Spleen (tissue), 11 donors: ENCODE results near the gene TGM1. TPM values are rescaled to one million over a fixed set of nuclear protein-coding genes. Genes with fewer than 3 reads are reported as not detected.
A peak's percentile ranks its signal among the peaks of the same experiment; 100 is the strongest.

Experiments
- DNase-seq: peaks from one replicate; pipeline ENCODE4 v3.0.0-alpha.2; 2020
- H3K27ac ChIP-seq, 8 donors: fragments of 200-600 bp; sonication (generic) in 7 of 8; 1 replicate in 4 of 8; 2 replicates in 4 of 8; pipeline versions ENCODE4 v1.5.0 to v1.8.0; 2016 to 2021; ENCODE audit warnings: inconsistent platforms in 4 of 8, mild to moderate bottlenecking in 4 of 8, moderate library complexity in 1 of 8
- H3K27me3 ChIP-seq, 7 donors: fragments of 200-600 bp; sonication (generic) in 6 of 7; replicated peaks in 1 of 7; 1 replicate in 4 of 7; 2 replicates in 3 of 7; pipeline versions ENCODE4 v1.5.0 to v1.8.0; 2016 to 2021; ENCODE audit warnings: inconsistent platforms in 3 of 7, mild to moderate bottlenecking in 1 of 7
- H3K36me3 ChIP-seq, 6 donors: fragments of 200-600 bp; sonication (generic) in 5 of 6; 1 replicate in 4 of 6; 2 replicates in 2 of 6; pipeline versions ENCODE4 v1.5.0 to v1.8.0; 2016 to 2021; ENCODE audit warnings: inconsistent platforms in 2 of 6
- H3K4me1 ChIP-seq, 6 donors: fragments of 200-600 bp; sonication (generic) in 5 of 6; 1 replicate in 3 of 6; 2 replicates in 3 of 6; pipeline versions ENCODE4 v1.5.0 to v1.8.0; 2016 to 2021; ENCODE audit warnings: inconsistent platforms in 3 of 6
- H3K4me3 ChIP-seq, 8 donors: fragments of 200-600 bp; sonication (generic) in 7 of 8; 1 replicate in 4 of 8; 2 replicates in 4 of 8; pipeline versions ENCODE4 v1.5.0 to v1.8.0; 2016 to 2021; ENCODE audit warnings: inconsistent platforms in 4 of 8, mild to moderate bottlenecking in 4 of 8, moderate library complexity in 2 of 8
- H3K9me3 ChIP-seq, 8 donors: fragments of 200-600 bp; sonication (generic) in 7 of 8; 1 replicate in 4 of 8; 2 replicates in 4 of 8; pipeline versions ENCODE4 v1.5.0 to v1.8.0; 2016 to 2021; ENCODE audit warnings: inconsistent platforms in 4 of 8
- CTCF ChIP-seq, 11 experiments: fragments of 200-600 bp in 7 of 11; fragments of 450-650 bp in 4 of 11; sonication (generic) in 4 of 11; IDR thresholded peaks in 8 of 11; conservative IDR thresholded peaks in 3 of 11; 1 replicate in 7 of 11; 2 replicates in 4 of 11; pipeline versions ENCODE4 v1.4.0 to v1.8.0; 2016 to 2021; ENCODE audit warnings: antibody characterized with exemption in 11 of 11, inconsistent platforms in 4 of 11, mild to moderate bottlenecking in 1 of 11
- POLR2A ChIP-seq, 3 donors: fragments of 450-650 bp; IDR thresholded peaks; one replicate each; pipeline ENCODE4 v1.5.1; 2017; ENCODE audit warnings: antibody characterized with exemption in 3 of 3, mild to moderate bottlenecking in 1 of 3
- POLR2AphosphoS5 ChIP-seq, 3 donors: sonication (generic); formaldehyde crosslinking; IDR thresholded peaks; one replicate each; pipeline ENCODE4 v1.5.1; 2017; ENCODE audit warnings: antibody characterized with exemption in 3 of 3
- WGBS, 5 donors: extraction: QIAGEN DNeasy Blood & Tissue Kit in 3 of 5; methylation state at CpG; one replicate each; pipeline versions ENCODE4 v1.1.5 to v1.1.7; 2013 to 2018; 5-methylcytosine and 5-hydroxymethylcytosine counted together
- intact Hi-C: fragments of 100-400 bp; cut with DNase I; formaldehyde crosslinking; loops from one replicate; pipeline ENCODE4 v1.15.0; 2023; ENCODE audit warnings: low total_unique reads
- polyA plus RNA-seq, 3 donors: library from polyadenylated mRNA; stranded (reverse); fragments of 200-250 nt; gene quantifications; one replicate each; pipeline ENCODE4 v1.2.1, GENCODE V29; 2013
- total RNA-seq, 7 donors: library from RNA; depleted of rRNA in 3 of 7; stranded (reverse); fragments of >200 nt in 3 of 7; fragmentation: NEBNext Ultra II Directional in 4 of 7; extraction: Animal tissue kit (Norgen Biotek cat#: 25700) in 4 of 7; gene quantifications; one replicate each; pipeline versions ENCODE4 v1.1.0 to v1.2.1, GENCODE V29; 2016 to 2021
- donor health status: healthy with polysubstance abuse.
- donor health status: DM: no; HTN: no; CAD: no; lungs with moderate emphysema.
- donor health status: DM: no; HTN: no; CAD: no.
- donor health status: Bipolar disorder and iron deficiency.
- donor health status: healthy.
- donor health status: DM: no; HTN: no; CAD: no.
- donor health status: DM: yes; HTN: yes; CAD: no.

Gene TGM1
- total and polyA plus RNA-seq, 10 donors, result 1.4 to 4.8 (median 2.7) TPM

- peaks cover 4 to 70% (median 52%) of the 10 kb centered on the region in 6 donors for H3K36me3 ChIP-seq
Measured at GRCh38 chr14:24307575-24308341, 44.8 kb upstream of the TGM1 start, which contains the start of gene CIDEB. CIDEB (minus strand) TSS chr14:24307977; CDS start chr14:24307858, 119 bp downstream.

DNA sequence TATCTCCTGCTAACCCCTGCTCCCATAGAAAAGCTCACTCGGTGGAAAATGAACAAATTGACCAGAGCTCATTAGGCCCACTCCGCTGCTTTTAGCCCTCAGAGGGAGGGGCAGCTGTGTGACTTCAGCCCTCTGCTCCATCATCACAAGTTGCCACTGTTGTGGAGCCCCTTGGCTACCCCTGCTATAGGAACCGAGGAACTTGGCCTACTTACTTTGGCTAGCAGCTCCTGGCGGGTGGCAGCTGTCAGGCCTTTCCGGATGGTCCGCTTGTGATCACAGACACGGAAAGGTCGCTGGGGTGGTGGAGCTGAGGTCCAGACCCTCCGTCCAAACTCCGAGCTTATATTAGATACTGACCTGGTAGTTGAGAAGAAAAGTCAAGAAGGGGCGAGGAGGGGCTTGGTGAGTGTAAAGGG is 44.2 kb upstream of the TGM1 start:
- H3K9me3 ChIP-seq, result no peaks in the 10 kb centered on the region
- intact Hi-C loops, result no loop called here
- TF ChIP-seq POLR2A (IDR thresholded peaks at IDR 0.05) (no peak), CTCF (IDR thresholded peaks at IDR 0.05 in 8 of 11, conservative IDR thresholded peaks at IDR 0.05 in 3 of 11) (no peak), POLR2AphosphoS5 (IDR thresholded peaks at IDR 0.05) (no peak)
- peak; percentile 69 for DNase-seq
- H3K4me3 ChIP-seq, result no peak overlapping the region
- peaks cover 26 to 92% (median 67%) of the 10 kb centered on the region in 6 donors for H3K4me1 ChIP-seq
- 84 to 87% (median 86%) methylated on average over 10 to 11 of the region's 11 CpGs for WGBS, 5 donors
- H3K27ac ChIP-seq, result peak overlapping the region in 2 of 8 donors; percentile 98
- H3K36me3 ChIP-seq, result peaks cover 4 to 76% (median 58%) of the 10 kb centered on the region in 6 donors
- H3K27me3 ChIP-seq, result no peaks in the 10 kb centered on the region

More at GRCh38 chr14:24307575-24308341, 44.8 kb upstream of the TGM1 start, which contains the start of gene CIDEB:
- H3K4me3 ChIP-seq, result peak within 1 kb of the TSS in 3 of 8 donors; percentile 73 to 87 (median 79)
- 59 to 64% (median 63%) methylated on average over 6 of the region's 6 CpGs for WGBS, 5 donors
- H3K27me3 ChIP-seq, result no peaks in the 10 kb centered on the region
- DNase-seq, result peak; percentile 86
- intact Hi-C loops, result no loop called here
- H3K4me1 ChIP-seq, result peaks cover 31 to 94% (median 72%) of the 10 kb centered on the region in 6 donors
- TF ChIP-seq POLR2A (IDR thresholded peaks at IDR 0.05) (no peak), CTCF (IDR thresholded peaks at IDR 0.05 in 8 of 11, conservative IDR thresholded peaks at IDR 0.05 in 3 of 11) (peak; percentile 79 to 97 (median 94)), POLR2AphosphoS5 (IDR thresholded peaks at IDR 0.05) (peak in 1 of 3 donors; percentile 58)
- peak within 1 kb of the TSS in 7 of 8 donors; percentile 9 to 98 (median 97) for H3K27ac ChIP-seq
- no peaks in the 10 kb centered on the region for H3K9me3 ChIP-seq

DNA sequence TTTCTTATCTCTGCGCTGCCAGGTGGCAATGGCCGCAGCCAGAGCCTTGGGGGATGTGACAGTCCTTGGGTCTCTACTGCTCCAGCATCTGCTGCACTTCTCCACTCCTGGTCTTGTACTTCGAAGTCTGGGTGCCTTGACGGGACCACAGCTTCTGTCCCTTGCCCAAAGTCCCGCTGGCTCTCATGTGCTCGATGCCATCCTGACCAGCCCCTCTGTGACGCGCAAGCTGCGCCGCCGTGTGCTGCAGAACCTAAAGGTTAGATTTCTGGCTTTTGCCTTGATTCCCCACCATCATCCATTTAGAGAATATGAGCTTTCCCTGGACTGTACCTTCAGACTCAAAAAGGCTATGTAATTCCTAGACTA is 41.0 kb upstream of the TGM1 start:
- Histone ChIP-seq H3K36me3 (peaks cover 4 to 79% (median 65%) of the 10 kb centered on the region in 6 donors), H3K4me1 (peaks cover 23 to 90% (median 64%) of the 10 kb centered on the region in 6 donors), H3K4me3 (no peak overlapping the region), H3K27me3 (no peaks in the 10 kb centered on the region), H3K9me3 (no peaks in the 10 kb centered on the region), H3K27ac (peak overlapping the region in 3 of 8 donors; percentile 34 to 64 (median 40))
- 95 to 99% (median 96%) methylated on average over 11 of the region's 11 CpGs for WGBS, 5 donors
- intact Hi-C loops, result no loop called here
- DNase-seq, result no peak
- TF ChIP-seq CTCF (IDR thresholded peaks at IDR 0.05 in 8 of 11, conservative IDR thresholded peaks at IDR 0.05 in 3 of 11), result no peak
- peak in 1 of 3 donors; percentile 35 for TF ChIP-seq POLR2AphosphoS5 (IDR thresholded peaks at IDR 0.05)
